GM19328 (cell line): ENCODE results near the gene GABRG3.

Experiments used
- ATAC-seq: cut with Tn5 transposase; IDR thresholded peaks from one replicate; pipeline ENCODE4 v1.9.1; 2021; ENCODE audit warnings: mild to moderate bottlenecking, moderate library complexity; ENCODE audit not compliant: unreplicated experiment

The GABRG3 gene

GRCh38 chr15:27398631-27399161 is 427.7 kb downstream of the GABRG3 start:
- ATAC-seq = no peak

DNA sequence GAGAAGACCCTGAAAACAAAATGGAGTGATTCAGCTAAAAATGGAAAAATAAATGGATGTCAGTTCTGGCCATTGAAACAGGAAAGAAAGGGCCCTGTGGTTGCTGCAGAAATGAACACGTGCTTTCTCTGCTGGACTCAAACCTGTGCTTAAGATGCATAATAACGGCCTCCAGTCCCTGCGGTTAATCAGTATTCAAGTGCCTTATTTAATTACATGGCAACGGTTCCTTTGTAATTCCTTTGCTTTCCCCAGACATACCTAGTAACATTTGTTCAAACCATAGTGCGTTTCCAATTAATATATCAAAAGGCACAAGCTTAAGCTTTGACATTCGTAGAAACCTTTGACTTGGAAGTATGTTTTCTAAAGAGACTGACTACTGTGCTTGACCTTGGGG is 428.3 kb downstream of the GABRG3 start:
- ATAC-seq = no peak

DNA sequence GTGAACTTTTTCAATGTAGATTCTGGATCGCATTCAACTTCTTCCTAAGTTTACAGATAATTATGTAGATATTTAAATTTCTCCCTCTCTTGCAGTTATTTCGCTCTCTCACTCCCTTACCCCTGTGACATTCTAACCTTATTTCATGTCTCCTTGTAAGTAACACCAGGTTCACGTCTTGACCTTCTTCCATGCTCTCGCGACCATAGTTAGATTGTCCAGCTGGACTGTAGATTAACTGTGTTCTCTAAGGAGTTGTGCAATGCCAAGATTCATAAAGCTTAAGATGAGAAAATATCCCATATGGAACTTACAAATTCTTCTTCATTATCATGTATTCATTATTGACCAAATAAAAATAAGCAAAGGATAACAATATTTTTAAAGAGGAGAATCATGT is 430.5 kb downstream of the GABRG3 start:
- ATAC-seq = no peak

- ATAC-seq = no peak
Measured at GRCh38 chr15:27408428-27408827, 437.4 kb downstream of the GABRG3 start.

- ATAC-seq = no peak
Measured at GRCh38 chr15:27410996-27411605, 440.1 kb downstream of the GABRG3 start.

- no peak for ATAC-seq
Measured at GRCh38 chr15:27412415-27412814, 441.4 kb downstream of the GABRG3 start.

DNA sequence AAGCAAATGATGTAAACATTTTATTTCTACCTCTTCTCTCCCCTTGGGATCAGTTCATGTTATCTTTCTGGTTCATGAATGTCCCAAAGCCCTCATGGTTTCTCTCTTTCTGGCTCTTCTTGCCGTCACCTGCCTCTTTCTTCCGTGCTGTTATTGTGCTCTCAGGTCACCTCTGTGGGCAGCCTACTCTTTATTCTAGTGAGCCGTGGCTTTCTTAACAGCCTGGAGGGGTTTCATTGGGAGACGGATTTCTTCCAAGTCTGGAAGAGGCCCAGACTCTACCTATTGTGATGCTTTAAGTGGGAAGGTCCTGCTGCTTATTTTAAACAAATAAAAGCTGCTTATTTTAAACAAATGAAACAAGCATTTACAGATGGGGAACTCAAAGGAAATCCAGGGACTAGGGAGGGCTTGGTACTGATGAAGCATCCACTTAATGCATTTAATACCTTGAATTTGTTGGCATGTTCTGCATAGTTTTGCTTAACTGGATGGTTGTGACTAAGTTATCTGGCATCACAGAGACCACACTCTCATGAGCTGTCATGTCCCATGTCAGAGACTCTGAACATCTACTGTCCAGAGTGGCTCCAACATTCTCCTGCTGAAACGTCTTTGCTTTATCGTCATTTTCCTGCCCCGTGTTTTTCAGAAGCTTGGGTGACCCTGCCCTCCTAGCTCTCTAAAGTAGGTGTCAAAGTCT is 443.3 kb downstream of the GABRG3 start:
- ATAC-seq = no peak

DNA sequence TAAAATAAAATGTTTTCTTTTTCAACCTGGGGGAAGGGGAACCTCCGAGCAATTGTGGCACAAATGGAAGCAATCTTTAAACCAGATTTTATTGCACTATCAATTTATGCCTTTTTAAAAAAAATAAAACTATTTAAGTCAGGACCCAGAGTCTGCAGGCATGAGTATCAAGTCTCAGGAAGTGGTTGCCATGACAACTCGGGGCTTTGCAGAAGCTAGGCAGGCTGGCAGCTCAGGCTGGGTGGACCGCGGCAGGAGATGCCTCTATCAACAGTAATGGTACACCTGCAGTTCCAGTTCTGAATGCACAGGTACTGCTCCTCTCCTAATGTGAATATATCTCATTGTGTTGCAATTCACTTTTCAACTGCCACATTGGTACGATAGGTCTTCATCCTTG is 447.7 kb downstream of the GABRG3 start:
- no peak for ATAC-seq

GRCh38 chr15:27422997-27423396 is 452.0 kb downstream of the GABRG3 start:
- no peak for ATAC-seq

GRCh38 chr15:27426805-27427204 is 455.8 kb downstream of the GABRG3 start:
- ATAC-seq = no peak

- no peak for ATAC-seq
Measured at GRCh38 chr15:27427276-27427675, 456.3 kb downstream of the GABRG3 start.

GRCh38 chr15:27428151-27428550 is 457.2 kb downstream of the GABRG3 start:
- no peak for ATAC-seq

DNA sequence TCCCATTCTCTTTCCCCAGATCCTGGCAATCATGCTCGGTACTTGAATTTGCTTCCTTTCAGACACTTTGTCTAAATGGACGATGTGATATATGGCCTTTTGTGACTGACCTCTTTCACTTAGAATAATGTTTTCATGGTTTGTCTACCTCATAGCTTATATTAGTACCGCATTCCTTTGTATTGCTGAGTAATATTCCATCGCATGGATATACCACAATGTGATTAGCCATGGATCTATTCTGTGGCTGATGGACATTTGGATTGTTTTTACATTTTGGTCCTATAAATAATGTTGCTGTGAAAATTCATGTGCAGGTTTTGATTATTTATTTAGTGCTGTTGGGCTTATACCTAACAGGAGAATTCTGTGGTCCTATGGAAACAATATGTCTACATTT is 458.6 kb downstream of the GABRG3 start:
- ATAC-seq = no peak

- ATAC-seq = no peak
Measured at GRCh38 chr15:27433604-27434003, 462.6 kb downstream of the GABRG3 start.

- no peak for ATAC-seq
Measured at GRCh38 chr15:27438403-27439375, 467.7 kb downstream of the GABRG3 start.

GRCh38 chr15:27441120-27441519 is 470.1 kb downstream of the GABRG3 start:
- no peak for ATAC-seq

- no peak for ATAC-seq
Measured at GRCh38 chr15:27448234-27448633, 477.3 kb downstream of the GABRG3 start.

GRCh38 chr15:27448986-27449385 is 478.0 kb downstream of the GABRG3 start:
- ATAC-seq = no peak

GRCh38 chr15:27449941-27450340 is 479.0 kb downstream of the GABRG3 start:
- ATAC-seq = no peak

- no peak for ATAC-seq
Measured at GRCh38 chr15:27454281-27455075, 483.5 kb downstream of the GABRG3 start.

GRCh38 chr15:27456807-27457206 is 485.8 kb downstream of the GABRG3 start:
- ATAC-seq = no peak
